Psoas muscle (tissue), 8 donors: ENCODE results near the gene YLPM1. TPM values are rescaled to one million over a fixed set of nuclear protein-coding genes. Genes with fewer than 3 reads are reported as not detected.

ENCODE experiments used
- ATAC-seq, 4 donors: fragments of 200-7000 bp; cut with Tn5 transposase; one replicate each; pipeline ENCODE4 v1.9.1; 2020; ENCODE audit warnings: moderate library complexity in 3 of 4, mild to moderate bottlenecking in 2 of 4
- DNase-seq, 2 donors: peaks; one replicate each; pipeline ENCODE4 v3.0.0-alpha.2; 2020
- H3K27ac ChIP-seq: fragments of 200-600 bp; one replicate; pipeline ENCODE4 v1.8.0; 2022
- H3K27me3 ChIP-seq, 3 donors: fragments of 200-600 bp in 1 of 3; one replicate each; pipeline versions ENCODE4 v1.6.1 to v1.8.0; 2013 to 2022; ENCODE audit warnings: low read length in 2 of 3, mild to moderate bottlenecking in 2 of 3, moderate library complexity in 1 of 3; ENCODE audit not compliant: insufficient read depth in 3 of 3
- H3K36me3 ChIP-seq, 2 donors: fragments of 200-600 bp in 1 of 2; one replicate each; pipeline versions ENCODE4 v1.6.1 to v1.8.0; 2013 to 2022; ENCODE audit warnings: low read depth in 1 of 2, mild to moderate bottlenecking in 1 of 2, moderate library complexity in 1 of 2; ENCODE audit not compliant: insufficient read depth in 1 of 2
- H3K4me1 ChIP-seq: fragments of 200-600 bp; one replicate; pipeline ENCODE4 v1.8.0; 2022
- H3K4me3 ChIP-seq: fragments of 200-600 bp; one replicate; pipeline ENCODE4 v1.8.0; 2022; ENCODE audit warnings: mild to moderate bottlenecking
- H3K9me3 ChIP-seq: fragments of 200-600 bp; one replicate; pipeline ENCODE4 v1.8.0; 2022
- WGBS, 3 donors: extraction: QIAGEN DNeasy Blood & Tissue Kit; methylation state at CpG; one replicate each; pipeline versions ENCODE4 v1.1.6 to v1.1.7; 2013; 5-methylcytosine and 5-hydroxymethylcytosine counted together
- intact Hi-C, 2 donors: fragments of 100-400 bp; cut with DNase I; formaldehyde crosslinking; loops; one replicate each; pipeline versions ENCODE4 v1.11.0 to v1.14.2; 2022
- polyA plus RNA-seq, 3 donors: library from polyadenylated mRNA; stranded (reverse); fragments of 200-250 nt; gene quantifications; one replicate each; pipeline ENCODE4 v1.2.3, GENCODE V29; 2013
- total RNA-seq, 4 donors: library from RNA; stranded (reverse); fragmentation: NEBNext Ultra II Directional in 2 of 4; extraction: Animal tissue kit (Norgen Biotek cat#: 25700) in 2 of 4; gene quantifications; one replicate each; pipeline versions ENCODE4 v1.2.1 to v1.2.4, GENCODE V29; 2021 to 2023
- TF ChIP-seq, protein P1 (sequence below): fragments of 200-600 bp; IDR thresholded peaks from one replicate; pipeline ENCODE4 v1.8.0; 2022; ENCODE audit warnings: antibody characterized with exemption
- donor health status: healthy with polysubstance abuse.
- donor health status: DM: no; HTN: no; CAD: no; lungs with moderate emphysema.
- donor health status: Bipolar disorder and iron deficiency.
- donor health status: healthy.
- donor health status: DM: yes; HTN: yes; CAD: no.
- donor health status: DM: no; HTN: no; CAD: no.
- donor health status: DM: no; HTN: no; CAD: no.
- donor health status: DM: yes; HTN: yes; CAD: no.

The YLPM1 gene
- total and polyA plus RNA-seq, 7 donors, result 9.6 to 40.6 (median 30.1) TPM

DNA sequence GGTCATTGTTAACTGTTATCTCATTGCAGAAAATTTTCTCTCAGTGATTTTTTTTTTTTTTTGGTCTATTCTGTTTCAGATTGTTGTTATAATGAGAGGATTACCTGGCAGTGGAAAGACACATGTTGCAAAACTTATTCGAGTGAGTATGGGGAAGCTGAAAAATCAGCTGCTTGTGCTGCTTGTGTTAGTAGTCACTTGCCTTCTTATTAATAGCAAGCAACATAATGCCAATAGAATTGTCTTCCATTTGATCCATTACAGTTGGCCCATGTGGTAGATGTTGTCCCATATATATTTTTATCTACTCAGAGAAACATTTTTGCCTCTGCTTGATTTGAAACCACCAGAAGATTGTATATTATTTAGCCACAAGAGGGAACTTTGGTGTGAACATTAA is 53.0 kb downstream of the YLPM1 start:
- Histone ChIP-seq H3K27ac (peak overlapping the region; percentile 38), H3K36me3 (peaks cover 5 to 93% of the 10 kb centered on the region in 2 donors), H3K4me1 (no peaks in the 10 kb centered on the region), H3K27me3 (no peaks in the 10 kb centered on the region), H3K4me3 (no peak overlapping the region), H3K9me3 (no peaks in the 10 kb centered on the region)
- WGBS, 3 donors, result 27 to 54% (median 46%) methylated on average over 1 of the region's 1 CpG
- DNase-seq (no peak), ATAC-seq (peak; percentile 75 to 89 (median 83))
- intact Hi-C loops, result no loop called here
- TF ChIP-seq, protein P1, sequence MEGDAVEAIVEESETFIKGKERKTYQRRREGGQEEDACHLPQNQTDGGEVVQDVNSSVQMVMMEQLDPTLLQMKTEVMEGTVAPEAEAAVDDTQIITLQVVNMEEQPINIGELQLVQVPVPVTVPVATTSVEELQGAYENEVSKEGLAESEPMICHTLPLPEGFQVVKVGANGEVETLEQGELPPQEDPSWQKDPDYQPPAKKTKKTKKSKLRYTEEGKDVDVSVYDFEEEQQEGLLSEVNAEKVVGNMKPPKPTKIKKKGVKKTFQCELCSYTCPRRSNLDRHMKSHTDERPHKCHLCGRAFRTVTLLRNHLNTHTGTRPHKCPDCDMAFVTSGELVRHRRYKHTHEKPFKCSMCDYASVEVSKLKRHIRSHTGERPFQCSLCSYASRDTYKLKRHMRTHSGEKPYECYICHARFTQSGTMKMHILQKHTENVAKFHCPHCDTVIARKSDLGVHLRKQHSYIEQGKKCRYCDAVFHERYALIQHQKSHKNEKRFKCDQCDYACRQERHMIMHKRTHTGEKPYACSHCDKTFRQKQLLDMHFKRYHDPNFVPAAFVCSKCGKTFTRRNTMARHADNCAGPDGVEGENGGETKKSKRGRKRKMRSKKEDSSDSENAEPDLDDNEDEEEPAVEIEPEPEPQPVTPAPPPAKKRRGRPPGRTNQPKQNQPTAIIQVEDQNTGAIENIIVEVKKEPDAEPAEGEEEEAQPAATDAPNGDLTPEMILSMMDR, result no peak

DNA sequence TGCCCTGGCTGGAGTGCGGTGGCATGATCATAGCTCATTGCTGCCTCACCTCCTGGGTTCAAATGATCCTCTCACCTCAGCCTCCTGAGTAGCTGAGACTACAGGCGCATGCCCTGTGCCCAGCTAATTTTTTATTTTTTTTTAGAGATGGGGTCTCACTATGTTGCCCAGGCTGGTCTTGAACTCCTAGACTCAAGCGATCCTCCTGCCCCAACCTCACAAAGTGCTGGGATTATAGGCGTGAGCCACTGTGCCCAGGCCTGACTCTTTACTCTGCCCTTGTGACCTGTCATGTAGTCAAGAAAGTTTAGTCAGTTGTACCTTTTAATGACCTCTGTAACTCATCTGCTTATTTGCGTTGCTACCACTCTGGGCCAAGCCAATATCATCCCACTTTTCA is 57.2 kb downstream of the YLPM1 start:
- TF ChIP-seq, protein P1, result no peak
- intact Hi-C loops, result no loop called here
- H3K9me3 ChIP-seq, result no peaks in the 10 kb centered on the region
- ATAC-seq (no peak), DNase-seq (no peak)
- no peaks in the 10 kb centered on the region for H3K4me1 ChIP-seq
- H3K27ac ChIP-seq, result no peak overlapping the region
- H3K4me3 ChIP-seq, result no peak overlapping the region
- H3K36me3 ChIP-seq, result peaks cover 9 to 91% of the 10 kb centered on the region in 2 donors
- no peaks in the 10 kb centered on the region for H3K27me3 ChIP-seq
- WGBS, 3 donors, result 91 to 98% (median 94%) methylated on average over 5 of the region's 5 CpGs

DNA sequence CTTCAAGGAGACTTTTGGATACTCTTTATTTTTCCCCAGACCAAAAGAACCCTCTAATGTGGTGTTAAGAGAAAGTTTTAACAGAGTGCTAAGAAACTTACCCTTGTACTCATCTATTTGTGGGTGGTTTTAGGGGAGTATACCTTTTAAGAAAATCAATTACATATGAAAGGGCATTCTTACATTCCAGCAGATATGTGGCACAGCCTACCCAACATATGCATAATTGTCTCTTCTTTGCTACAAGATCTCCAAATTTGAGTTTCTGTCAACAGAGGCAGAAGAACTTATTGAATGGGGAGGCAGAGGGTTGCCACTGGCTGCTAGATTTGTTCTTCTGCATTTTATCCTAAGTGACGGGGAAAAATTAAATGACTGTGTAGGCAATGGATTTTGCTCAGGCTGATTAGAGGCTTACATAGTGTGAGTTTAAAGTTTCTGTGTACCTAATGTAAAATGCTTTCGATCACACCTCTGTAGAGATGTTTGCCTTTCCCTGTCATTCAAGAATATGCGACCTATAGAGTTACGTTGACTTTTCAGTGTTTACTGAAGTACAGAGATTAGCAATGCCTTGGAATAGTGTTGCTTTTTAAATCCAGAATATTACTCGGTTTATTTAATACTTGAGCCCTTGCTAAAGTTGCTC is 58.3 kb downstream of the YLPM1 start:
- Histone ChIP-seq H3K27ac (no peak overlapping the region), H3K27me3 (no peaks in the 10 kb centered on the region), H3K4me1 (no peaks in the 10 kb centered on the region), H3K9me3 (no peaks in the 10 kb centered on the region), H3K36me3 (peaks cover 9 to 87% of the 10 kb centered on the region in 2 donors), H3K4me3 (no peak overlapping the region)
- WGBS, 3 donors, result 89 to 94% (median 91%) methylated on average over 5 of the region's 5 CpGs
- intact Hi-C loops, result no loop called here
- ATAC-seq (no peak), DNase-seq (no peak)
- TF ChIP-seq, protein P1, result no peak

DNA sequence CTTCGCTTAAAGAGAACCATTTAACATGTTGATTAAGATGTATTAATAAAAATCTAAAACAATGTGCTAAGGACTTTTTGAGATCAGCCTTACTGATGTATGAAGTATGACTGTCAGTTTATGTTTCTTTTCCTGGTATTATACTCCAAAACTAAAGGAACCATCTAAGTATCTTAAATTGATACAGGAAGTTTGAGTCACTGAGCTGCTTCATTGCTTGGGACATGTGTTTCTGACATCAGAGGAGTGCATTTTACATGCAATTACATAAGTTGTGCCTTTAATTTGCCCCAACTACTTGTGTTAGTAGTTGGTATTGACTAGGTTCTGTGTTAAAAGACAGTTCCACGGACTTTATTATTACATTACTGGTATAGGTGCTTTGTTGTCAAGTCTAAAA is 61.9 kb downstream of the YLPM1 start:
- H3K9me3 ChIP-seq, result no peaks in the 10 kb centered on the region
- no peaks in the 10 kb centered on the region for H3K4me1 ChIP-seq
- H3K36me3 ChIP-seq, result peaks cover 4 to 66% of the 10 kb centered on the region in 2 donors
- ATAC-seq, result no peak
- H3K27ac ChIP-seq, result no peak overlapping the region
- H3K4me3 ChIP-seq, result no peak overlapping the region
- intact Hi-C loops, result no loop called here
- WGBS, 3 donors, result 80 to 88% (median 83%) methylated on average over 2 of the region's 2 CpGs
- TF ChIP-seq, protein P1, result no peak
- H3K27me3 ChIP-seq, result no peaks in the 10 kb centered on the region
- no peak for DNase-seq

DNA sequence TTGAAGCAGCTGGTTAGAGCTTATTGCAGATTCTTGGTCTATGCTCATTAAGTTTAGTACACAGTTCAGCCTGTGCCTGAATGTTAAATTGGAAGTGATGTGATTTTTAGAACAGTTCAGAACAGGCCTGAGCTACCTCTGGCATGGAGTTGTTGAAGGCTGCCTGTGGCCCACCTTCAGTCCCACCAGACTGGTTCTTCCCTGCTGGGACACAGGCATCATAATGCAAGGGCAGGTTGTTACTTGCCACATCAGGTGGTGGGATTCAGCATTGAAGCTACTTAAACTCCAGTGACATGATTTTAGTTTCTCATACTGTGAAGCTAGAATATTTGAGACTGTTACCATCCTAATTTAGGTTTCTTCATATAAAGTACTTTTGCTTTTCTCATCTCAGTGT is 63.5 kb downstream of the YLPM1 start:
- TF ChIP-seq, protein P1, result no peak
- Histone ChIP-seq H3K36me3 (peaks cover under 1 to 66% of the 10 kb centered on the region in 2 donors), H3K27ac (no peak overlapping the region), H3K4me1 (no peaks in the 10 kb centered on the region), H3K27me3 (no peaks in the 10 kb centered on the region), H3K9me3 (no peaks in the 10 kb centered on the region), H3K4me3 (no peak overlapping the region)
- intact Hi-C loops, result no loop called here
- ATAC-seq (no peak), DNase-seq (no peak)
